ENCODE data around the gene TRIM52.

DNA sequence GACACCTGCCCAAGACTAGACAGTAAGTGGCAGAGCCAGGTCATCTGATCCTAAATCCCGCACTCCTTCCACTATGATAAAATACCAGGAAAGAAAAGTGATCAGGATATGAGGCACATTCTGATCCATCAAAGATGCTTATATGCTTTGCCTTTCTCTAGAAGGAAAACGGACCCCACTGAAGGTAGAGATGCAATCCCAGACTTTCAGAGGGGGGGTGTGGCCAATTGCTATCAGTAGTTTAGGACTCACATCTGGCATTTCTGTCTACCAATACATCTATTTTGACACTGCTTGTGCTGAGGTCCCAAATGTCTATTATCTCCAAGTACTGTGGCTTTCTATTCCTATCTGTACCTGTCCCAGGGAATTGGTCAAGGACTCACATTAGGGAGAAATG, 1.7 kb downstream of the TRIM52 start:
- no peak for TF ChIP-seq EZH2 (IDR thresholded peaks at IDR 0.05; ENCODE audit: low read depth)
- TF ChIP-seq, protein P1, sequence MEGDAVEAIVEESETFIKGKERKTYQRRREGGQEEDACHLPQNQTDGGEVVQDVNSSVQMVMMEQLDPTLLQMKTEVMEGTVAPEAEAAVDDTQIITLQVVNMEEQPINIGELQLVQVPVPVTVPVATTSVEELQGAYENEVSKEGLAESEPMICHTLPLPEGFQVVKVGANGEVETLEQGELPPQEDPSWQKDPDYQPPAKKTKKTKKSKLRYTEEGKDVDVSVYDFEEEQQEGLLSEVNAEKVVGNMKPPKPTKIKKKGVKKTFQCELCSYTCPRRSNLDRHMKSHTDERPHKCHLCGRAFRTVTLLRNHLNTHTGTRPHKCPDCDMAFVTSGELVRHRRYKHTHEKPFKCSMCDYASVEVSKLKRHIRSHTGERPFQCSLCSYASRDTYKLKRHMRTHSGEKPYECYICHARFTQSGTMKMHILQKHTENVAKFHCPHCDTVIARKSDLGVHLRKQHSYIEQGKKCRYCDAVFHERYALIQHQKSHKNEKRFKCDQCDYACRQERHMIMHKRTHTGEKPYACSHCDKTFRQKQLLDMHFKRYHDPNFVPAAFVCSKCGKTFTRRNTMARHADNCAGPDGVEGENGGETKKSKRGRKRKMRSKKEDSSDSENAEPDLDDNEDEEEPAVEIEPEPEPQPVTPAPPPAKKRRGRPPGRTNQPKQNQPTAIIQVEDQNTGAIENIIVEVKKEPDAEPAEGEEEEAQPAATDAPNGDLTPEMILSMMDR (conservative IDR thresholded peaks at IDR 0.05): no peak

Data from PC-9 (cell line).